ENCODE data around the gene PDE3A. TPM values are rescaled to one million over a fixed set of nuclear protein-coding genes. Genes with fewer than 3 reads are reported as not detected.
A peak's percentile ranks its signal among the peaks of the same experiment; 100 is the strongest.

PDE3A gene
- total RNA-seq, 1 donor from 2014 or later, result 5.5 TPM

GRCh38 chr12:20361416-20361815 is 6.9 kb upstream of the PDE3A start:
- intact Hi-C loops (cut with DNase I), result no loop called here
- Histone ChIP-seq H3K9me3 (no peaks in the 10 kb centered on the region), H3K4me3 (no peak overlapping the region), H3K27me3 (ENCODE audit: low read depth) (no peaks in the 10 kb centered on the region), H3K36me3 (no peaks in the 10 kb centered on the region), H3K4me1 (no peaks in the 10 kb centered on the region), H3K27ac (no peak overlapping the region)
- TF ChIP-seq, protein P1, sequence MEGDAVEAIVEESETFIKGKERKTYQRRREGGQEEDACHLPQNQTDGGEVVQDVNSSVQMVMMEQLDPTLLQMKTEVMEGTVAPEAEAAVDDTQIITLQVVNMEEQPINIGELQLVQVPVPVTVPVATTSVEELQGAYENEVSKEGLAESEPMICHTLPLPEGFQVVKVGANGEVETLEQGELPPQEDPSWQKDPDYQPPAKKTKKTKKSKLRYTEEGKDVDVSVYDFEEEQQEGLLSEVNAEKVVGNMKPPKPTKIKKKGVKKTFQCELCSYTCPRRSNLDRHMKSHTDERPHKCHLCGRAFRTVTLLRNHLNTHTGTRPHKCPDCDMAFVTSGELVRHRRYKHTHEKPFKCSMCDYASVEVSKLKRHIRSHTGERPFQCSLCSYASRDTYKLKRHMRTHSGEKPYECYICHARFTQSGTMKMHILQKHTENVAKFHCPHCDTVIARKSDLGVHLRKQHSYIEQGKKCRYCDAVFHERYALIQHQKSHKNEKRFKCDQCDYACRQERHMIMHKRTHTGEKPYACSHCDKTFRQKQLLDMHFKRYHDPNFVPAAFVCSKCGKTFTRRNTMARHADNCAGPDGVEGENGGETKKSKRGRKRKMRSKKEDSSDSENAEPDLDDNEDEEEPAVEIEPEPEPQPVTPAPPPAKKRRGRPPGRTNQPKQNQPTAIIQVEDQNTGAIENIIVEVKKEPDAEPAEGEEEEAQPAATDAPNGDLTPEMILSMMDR (IDR thresholded peaks at IDR 0.05), result no peak
- ATAC-seq (no peak), DNase-seq (no peak)

GRCh38 chr12:20364501-20364900 is 3.8 kb upstream of the PDE3A start:
- Histone ChIP-seq H3K4me3 (no peak overlapping the region), H3K9me3 (no peaks in the 10 kb centered on the region), H3K27ac (no peak overlapping the region), H3K27me3 (ENCODE audit: low read depth) (peaks cover 4% of the 10 kb centered on the region), H3K4me1 (peaks cover 4% of the 10 kb centered on the region), H3K36me3 (no peaks in the 10 kb centered on the region)
- intact Hi-C loops (cut with DNase I), result no loop called here
- ATAC-seq (no peak), DNase-seq (no peak)
- TF ChIP-seq, protein P1 (IDR thresholded peaks at IDR 0.05), result no peak

DNA sequence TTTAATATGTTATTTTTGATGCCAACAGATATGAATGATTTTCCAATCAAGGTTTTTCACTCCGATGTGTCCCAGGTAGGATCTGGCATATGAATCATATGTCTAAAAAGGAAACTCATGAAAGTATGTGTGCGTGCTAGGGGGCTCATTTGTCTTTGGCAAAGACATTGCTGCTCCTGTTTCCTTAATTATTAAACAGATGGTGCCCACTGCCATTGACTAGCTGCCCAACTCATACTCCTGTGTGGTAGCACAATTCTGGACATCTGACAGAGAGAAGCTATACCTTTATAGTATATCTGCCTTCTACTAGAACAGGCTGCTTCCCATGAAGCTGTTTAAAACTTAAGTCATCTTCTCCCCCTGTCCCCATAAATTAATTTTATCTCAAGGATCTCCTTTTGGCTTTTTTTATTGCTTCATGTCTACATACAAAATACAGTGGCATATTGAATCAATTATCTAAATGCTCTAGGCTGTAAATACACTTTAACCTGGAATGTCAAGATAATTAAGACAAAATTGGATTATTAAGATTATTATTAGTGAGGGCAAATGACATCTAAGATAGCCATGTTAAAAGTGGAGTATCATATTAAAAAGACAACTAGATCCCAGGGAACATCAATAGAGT is 1.4 kb upstream of the PDE3A start:
- Histone ChIP-seq H3K27me3 (ENCODE audit: low read depth) (peaks cover 24% of the 10 kb centered on the region), H3K9me3 (no peaks in the 10 kb centered on the region), H3K36me3 (no peaks in the 10 kb centered on the region), H3K27ac (no peak overlapping the region), H3K4me1 (peaks cover 10% of the 10 kb centered on the region), H3K4me3 (no peak overlapping the region)
- DNase-seq (no peak), ATAC-seq (no peak)
- TF ChIP-seq, protein P1 (IDR thresholded peaks at IDR 0.05), result no peak
- intact Hi-C loops (cut with DNase I), result no loop called here

GRCh38 chr12:20367583-20368113 is 689 bp upstream of the PDE3A start:
- Histone ChIP-seq H3K27me3 (ENCODE audit: low read depth) (peaks cover 24% of the 10 kb centered on the region), H3K4me3 (peak overlapping the region; percentile 62)
- TF ChIP-seq, protein P1 (IDR thresholded peaks at IDR 0.05), result no peak

GRCh38 chr12:20368651-20369304 is 441 bp downstream of the PDE3A start:
- peak overlapping the region; percentile 62 for H3K4me3 ChIP-seq
- H3K36me3 ChIP-seq, result no peaks in the 10 kb centered on the region
- peaks cover 10% of the 10 kb centered on the region for H3K4me1 ChIP-seq
- intact Hi-C loops (cut with DNase I), result no loop called here
- DNase-seq (no peak), ATAC-seq (peak; percentile 68 to 73)
- H3K27me3 ChIP-seq (ENCODE audit: low read depth), result peaks cover 24% of the 10 kb centered on the region
- H3K27ac ChIP-seq, result peak overlapping the region; percentile 74
- TF ChIP-seq, protein P1 (IDR thresholded peaks at IDR 0.05), result no peak
- H3K9me3 ChIP-seq, result no peaks in the 10 kb centered on the region

More at GRCh38 chr12:20367583-20368113, 689 bp upstream of the PDE3A start:
- ATAC-seq (no peak), DNase-seq (no peak)
- Histone ChIP-seq H3K4me1 (peaks cover 10% of the 10 kb centered on the region), H3K9me3 (no peaks in the 10 kb centered on the region), H3K27ac (peak overlapping the region; percentile 74), H3K36me3 (no peaks in the 10 kb centered on the region)
- intact Hi-C loops (cut with DNase I), result no loop called here

Data from lower lobe of right lung (tissue), 2 donors.